K562 (cell line): Measurements from ENCODE around the gene COL21A1.

Source experiments
- MYBL2 ChIP-seq, 2 experiments: fragments of 450-650 bp in 1 of 2; sonication (generic) in 1 of 2; formaldehyde crosslinking in 1 of 2; IDR thresholded peaks; 2 replicates each; pipeline versions ENCODE4 v1.6.1 to v1.8.1; 2017 to 2022; ENCODE audit warnings: borderline replicate concordance in 1 of 2, inconsistent platforms in 1 of 2, low read depth in 1 of 2, mild to moderate bottlenecking in 1 of 2, missing genetic modification reagents in 1 of 2, moderate library complexity in 1 of 2
- NONO ChIP-seq, 2 experiments: fragments of 200-400 bp in 1 of 2; fragments of 450-650 bp in 1 of 2; formaldehyde crosslinking in 1 of 2; IDR thresholded peaks; 2 replicates each; pipeline ENCODE4 v1.6.1; 2017; ENCODE audit warnings: low read depth in 2 of 2, mild to moderate bottlenecking in 2 of 2, moderate library complexity in 2 of 2, low read length in 1 of 2
- PRDM10 ChIP-seq: fragments of 450-650 bp; IDR thresholded peaks from 2 replicates; pipeline ENCODE4 v1.6.1; 2018; ENCODE audit not compliant: partially characterized antibody
- RAD51 ChIP-seq: fragments of 450-650 bp; IDR thresholded peaks from 2 replicates; pipeline ENCODE4 v1.7.1; 2016; ENCODE audit warnings: low read depth, mild to moderate bottlenecking, borderline replicate concordance
- RFX5 ChIP-seq: IDR thresholded peaks from 2 replicates; pipeline ENCODE4 v1.6.1; 2011; ENCODE audit warnings: low read depth, mild to moderate bottlenecking, improper control_type of control experiment, low read length
- SMC3 ChIP-seq: conservative IDR thresholded peaks from 2 replicates; pipeline ENCODE4 v1.6.1; 2011; ENCODE audit warnings: low read depth, low read length, improper control_type of control experiment; ENCODE audit not compliant: insufficient read depth
- SREBF2 ChIP-seq: sonication (generic); formaldehyde crosslinking; IDR thresholded peaks from 2 replicates; pipeline ENCODE4 v1.4.0; 2020; ENCODE audit warnings: mild to moderate bottlenecking, missing genetic modification reagents
- TAF7 ChIP-seq: fragments of 450-650 bp; IDR thresholded peaks from 2 replicates; pipeline ENCODE4 v1.6.1; 2016; ENCODE audit warnings: missing genetic modification characterization, missing compliant biosample characterization
- TF ChIP-seq, protein P1 (sequence below), 2 experiments: fragments of 450-650 bp in 1 of 2; sonication (generic) in 1 of 2; formaldehyde crosslinking in 1 of 2; IDR thresholded peaks in 1 of 2; conservative IDR thresholded peaks in 1 of 2; 2 replicates each; pipeline versions ENCODE4 v1.6.1 to v1.8.1; 2016 to 2023; ENCODE audit warnings: mild to moderate bottlenecking in 2 of 2, moderate library complexity in 2 of 2, inconsistent platforms in 1 of 2, missing genetic modification reagents in 1 of 2

DNA sequence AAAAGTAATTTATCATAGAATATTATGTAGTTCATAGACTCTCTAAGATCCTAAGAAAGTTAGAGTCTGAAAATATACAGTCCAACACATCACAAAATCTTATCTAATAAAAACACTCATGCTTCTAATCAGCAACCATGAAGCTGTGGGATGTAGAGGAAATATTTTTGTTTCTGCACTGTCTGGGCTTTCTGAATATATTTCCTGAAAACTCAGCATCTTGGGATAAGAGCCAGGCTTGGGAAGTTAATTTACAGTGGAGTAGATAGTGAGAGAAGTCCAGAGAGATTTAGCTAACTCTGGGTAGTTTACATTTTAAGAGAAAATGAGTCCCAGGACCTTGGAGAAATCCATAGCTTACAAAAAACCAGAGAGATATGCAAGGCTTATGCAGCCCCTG, 221.6 kb downstream of the COL21A1 start:
- TF ChIP-seq TAF7 (no peak), PRDM10 (no peak), NONO (IDR thresholded peaks at IDR 0.05; ENCODE audit: low read depth in 2 of 2, low read length in 1 of 2) (no peak), SREBF2 (no peak), SMC3 (no peak), RAD51 (no peak), RFX5 (no peak), MYBL2 (IDR thresholded peaks at IDR 0.05; ENCODE audit: low read depth) (no peak), MYBL2 (CRISPR knock-in tag; IDR thresholded peaks at IDR 0.05; ENCODE audit: borderline replicate concordance) (no peak)
- TF ChIP-seq, protein P1, sequence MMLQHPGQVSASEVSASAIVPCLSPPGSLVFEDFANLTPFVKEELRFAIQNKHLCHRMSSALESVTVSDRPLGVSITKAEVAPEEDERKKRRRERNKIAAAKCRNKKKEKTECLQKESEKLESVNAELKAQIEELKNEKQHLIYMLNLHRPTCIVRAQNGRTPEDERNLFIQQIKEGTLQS (IDR thresholded peaks at IDR 0.05), result no peak
- TF ChIP-seq, protein P1 (CRISPR knock-in tag; conservative IDR thresholded peaks at IDR 0.05), result no peak
